ENCODE measurements around the gene FMNL2. TPM values are rescaled to one million over a fixed set of nuclear protein-coding genes. Genes with fewer than 3 reads are reported as not detected.
A peak's percentile ranks its signal among the peaks of the same experiment; 100 is the strongest.

The FMNL2 gene
- total RNA-seq, 1 donor from 2014 or later, result 12.0 TPM

DNA sequence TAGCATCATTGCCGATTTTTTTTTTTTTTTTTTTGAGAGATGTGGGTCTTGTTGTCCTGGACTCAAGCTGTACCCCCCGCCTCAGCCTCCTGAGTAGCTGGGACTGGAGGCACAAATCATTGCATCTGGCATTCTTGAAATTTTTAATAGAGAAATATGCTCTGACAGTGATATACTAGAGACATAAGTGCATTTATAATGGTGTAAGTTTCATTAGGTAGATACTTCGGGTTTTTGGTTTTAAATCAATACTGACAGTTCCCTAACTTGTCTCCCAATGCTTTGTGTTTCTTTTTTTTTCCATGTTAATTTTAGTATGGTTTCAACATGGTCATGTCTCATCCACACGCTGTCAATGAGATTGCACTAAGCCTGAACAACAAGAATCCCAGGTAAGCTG lies 243.6 kb downstream of the FMNL2 start:
- no peak for TF ChIP-seq CTCF (IDR thresholded peaks at IDR 0.05)
- H3K36me3 ChIP-seq, result no peaks in the 10 kb centered on the region
- no peaks in the 10 kb centered on the region for H3K9me3 ChIP-seq
- H3K27ac ChIP-seq, result no peak overlapping the region
- H3K4me3 ChIP-seq, result no peak overlapping the region
- peaks cover 0 to 14% of the 10 kb centered on the region in 2 donors for H3K4me1 ChIP-seq
- no peaks in the 10 kb centered on the region for H3K27me3 ChIP-seq
- no peak for DNase-seq (ENCODE audit: low spot score in 2 of 2)
- intact Hi-C loops (cut with DNase I), result no loop called here

DNA sequence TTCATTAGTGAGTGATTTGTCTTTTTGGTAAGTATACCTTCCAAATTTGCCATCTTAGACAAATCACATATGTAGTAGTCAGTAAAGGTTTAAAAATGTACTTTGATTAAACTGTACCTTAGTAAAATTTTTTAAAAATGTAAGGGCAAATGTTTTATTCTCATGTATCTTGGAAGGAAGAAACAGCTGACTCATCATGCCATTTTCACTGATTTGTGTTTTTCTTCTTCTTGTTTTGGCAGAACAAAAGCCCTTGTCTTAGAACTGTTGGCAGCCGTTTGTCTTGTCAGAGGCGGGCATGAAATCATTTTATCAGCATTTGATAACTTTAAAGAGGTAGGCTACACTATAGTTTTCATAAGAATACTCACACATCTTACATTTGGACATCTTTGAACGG lies 245.7 kb downstream of the FMNL2 start:
- no peak for TF ChIP-seq CTCF (IDR thresholded peaks at IDR 0.05)
- no peaks in the 10 kb centered on the region for H3K9me3 ChIP-seq
- H3K4me3 ChIP-seq, result no peak overlapping the region
- H3K27me3 ChIP-seq, result no peaks in the 10 kb centered on the region
- H3K27ac ChIP-seq, result peak overlapping the region; percentile 12 to 41
- intact Hi-C loops (cut with DNase I), result no loop called here
- DNase-seq (ENCODE audit: low spot score in 2 of 2), result no peak
- peaks cover 5 to 17% of the 10 kb centered on the region in 2 donors for H3K4me1 ChIP-seq
- no peaks in the 10 kb centered on the region for H3K36me3 ChIP-seq

DNA sequence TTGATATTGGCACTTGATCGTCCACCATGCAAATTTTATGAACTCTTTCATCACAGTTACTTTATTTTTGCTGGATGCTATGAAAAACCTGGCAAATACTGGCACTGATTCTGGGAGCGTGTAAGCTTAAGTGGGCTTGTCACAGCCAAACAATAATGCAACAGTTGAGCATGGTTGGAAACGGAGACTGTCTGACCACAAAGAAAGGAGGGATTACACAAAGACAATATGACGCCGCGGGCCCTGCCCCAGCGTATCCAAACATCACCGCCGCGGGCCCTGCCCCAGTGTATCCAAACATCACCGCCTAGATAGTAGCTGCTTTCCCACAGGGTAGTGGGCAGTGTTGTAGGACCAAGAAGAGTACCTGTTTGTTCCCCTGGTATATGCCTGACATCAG lies 246.4 kb downstream of the FMNL2 start:
- H3K4me1 ChIP-seq, result peaks cover 8 to 23% of the 10 kb centered on the region in 2 donors
- intact Hi-C loops (cut with DNase I), result no loop called here
- TF ChIP-seq CTCF (IDR thresholded peaks at IDR 0.05), result no peak

GRCh38 chr2:152582081-152582480 lies 247.1 kb downstream of the FMNL2 start:
- Histone ChIP-seq H3K27me3 (no peaks in the 10 kb centered on the region), H3K4me1 (peaks cover 8 to 23% of the 10 kb centered on the region in 2 donors), H3K27ac (peak overlapping the region in 1 of 2 donors; percentile 14), H3K9me3 (no peaks in the 10 kb centered on the region), H3K36me3 (no peaks in the 10 kb centered on the region), H3K4me3 (no peak overlapping the region)
- no peak for DNase-seq (ENCODE audit: low spot score in 2 of 2)
- TF ChIP-seq CTCF (IDR thresholded peaks at IDR 0.05), result no peak
- intact Hi-C loops (cut with DNase I), result no loop called here

More for the DNA sequence above, 246.4 kb downstream of the FMNL2 start:
- Histone ChIP-seq H3K36me3 (no peaks in the 10 kb centered on the region), H3K27me3 (no peaks in the 10 kb centered on the region), H3K27ac (peak overlapping the region; percentile 14 to 41), H3K9me3 (no peaks in the 10 kb centered on the region), H3K4me3 (no peak overlapping the region)
- DNase-seq (ENCODE audit: low spot score in 2 of 2), result peak in 1 of 2 donors; percentile 65

DNA sequence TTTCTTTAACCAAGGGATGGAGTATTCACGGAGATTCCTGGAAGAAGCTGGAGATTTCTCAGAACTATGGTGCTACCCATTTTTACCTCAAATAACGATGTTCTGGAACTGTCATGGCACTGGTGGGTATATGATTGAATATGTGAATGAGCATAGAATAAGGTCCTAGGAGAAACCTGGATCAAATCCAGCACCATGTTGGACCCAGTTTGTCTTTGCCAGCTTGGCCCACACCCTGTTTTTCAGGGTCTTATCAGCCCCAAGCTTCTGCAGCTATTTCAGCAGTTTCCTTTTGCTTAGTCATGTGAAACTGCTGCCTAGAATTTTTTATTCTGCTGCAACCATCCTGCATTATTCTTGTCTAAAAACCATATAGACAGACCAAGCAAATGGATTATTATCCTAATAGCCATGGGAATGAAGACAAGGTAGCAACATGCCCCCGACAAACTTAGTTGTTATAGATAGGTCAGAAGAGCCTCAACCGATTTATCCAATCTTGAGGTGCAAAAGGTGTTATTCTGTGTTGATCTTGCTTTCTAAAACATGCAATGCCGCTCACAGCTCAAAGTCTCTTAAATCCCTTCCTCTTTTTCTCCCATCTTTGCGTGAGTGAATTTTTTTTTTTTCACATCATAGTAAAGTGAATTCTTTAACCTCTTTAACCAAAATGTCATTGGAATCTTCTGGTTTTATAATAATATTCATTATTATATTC lies 248.7 kb downstream of the FMNL2 start:
- Histone ChIP-seq H3K4me1 (peaks cover 8 to 21% of the 10 kb centered on the region in 2 donors), H3K27ac (no peak overlapping the region), H3K36me3 (no peaks in the 10 kb centered on the region), H3K27me3 (no peaks in the 10 kb centered on the region), H3K4me3 (no peak overlapping the region), H3K9me3 (no peaks in the 10 kb centered on the region)
- no peak for DNase-seq (ENCODE audit: low spot score in 2 of 2)
- TF ChIP-seq CTCF (IDR thresholded peaks at IDR 0.05), result no peak
- intact Hi-C loops (cut with DNase I), result no loop called here
